Breast epithelium (tissue), 3 donors: ENCODE measurements around the gene TNIP1.

Source experiments
- CTCF ChIP-seq, 3 donors: fragments of 450-650 bp; IDR thresholded peaks; one replicate each; pipeline ENCODE4 v1.5.1; 2016 to 2017; ENCODE audit warnings: antibody characterized with exemption in 3 of 3, mild to moderate bottlenecking in 3 of 3, moderate library complexity in 3 of 3
- POLR2A ChIP-seq: fragments of 450-650 bp; IDR thresholded peaks from one replicate; pipeline ENCODE4 v1.6.1; 2016; ENCODE audit warnings: antibody characterized with exemption, mild to moderate bottlenecking, moderate library complexity

- TF ChIP-seq CTCF (IDR thresholded peaks at IDR 0.05): no peak
- TF ChIP-seq POLR2A: no peak
These were observed 79.4 kb downstream of the TNIP1 start for GRCh38 chr5:151001436-151001835.
